HEK293 (cell line): ENCODE results near the gene ZNF217.

Experiments
- CTCF ChIA-PET: fragments of 350-600 bp; formaldehyde crosslinking; extraction: SDS; loops from one replicate; lab custom pipeline; 2021; ENCODE audit warnings: antibody characterized with exemption; lab: Yijun Ruan, JAX
- POLR2A ChIA-PET: fragments of 300-600 bp; formaldehyde crosslinking; extraction: SDS; loops from one replicate; lab custom pipeline; 2020; ENCODE audit warnings: antibody characterized with exemption, inconsistent platforms; lab: Yijun Ruan, JAX
- H3K27ac ChIP-seq: fragments of 200-500 bp; sonication (Bioruptor generic); 2 replicates; pipeline ENCODE4 v1.5.1; 2014; ENCODE audit warnings: low read depth, low read length, control low read depth, inconsistent platforms; ENCODE audit errors: extremely low read depth
- H3K36me3 ChIP-seq, 2 experiments: fragments of 200-500 bp in 1 of 2; sonication (Bioruptor generic) in 1 of 2; 1 replicate in 1 of 2; 2 replicates in 1 of 2; pipeline ENCODE4 v1.5.1; 2014 to 2017; ENCODE audit warnings: inconsistent platforms in 2 of 2, low read length in 2 of 2; ENCODE audit not compliant: control insufficient read depth in 2 of 2, insufficient read depth in 1 of 2
- H3K4me1 ChIP-seq: fragments of 200-500 bp; sonication (Bioruptor generic); 2 replicates; pipeline ENCODE4 v1.5.1; 2014; ENCODE audit warnings: mild to moderate bottlenecking, low read length, inconsistent platforms; ENCODE audit not compliant: control insufficient read depth, insufficient read depth
- H3K4me3 ChIP-seq: 2 replicates; pipeline ENCODE4 v1.5.1; 2011; ENCODE audit warnings: low read depth, mild to moderate bottlenecking, control low read depth, low read length, moderate library complexity
- H3K9me3 ChIP-seq: fragments of 200-500 bp; sonication (Bioruptor generic); 2 replicates; pipeline ENCODE4 v1.5.1; 2014; ENCODE audit warnings: low read depth, low read length, inconsistent platforms; ENCODE audit not compliant: control insufficient read depth, insufficient read depth
- GLI4 ChIP-seq: fragments of 450-650 bp; formaldehyde crosslinking; IDR thresholded peaks from 2 replicates; pipeline ENCODE4 v1.5.1; 2016; ENCODE audit warnings: missing biosample characterization, missing genetic modification characterization
- MYNN ChIP-seq: fragments of 450-650 bp; formaldehyde crosslinking; IDR thresholded peaks from 2 replicates; pipeline ENCODE4 v1.5.1; 2016; ENCODE audit warnings: missing biosample characterization, missing genetic modification characterization, borderline replicate concordance
- OSR2 ChIP-seq: fragments of 450-650 bp; formaldehyde crosslinking; IDR thresholded peaks from 2 replicates; pipeline ENCODE4 v1.5.1; 2016; ENCODE audit warnings: missing biosample characterization, missing genetic modification characterization
- ZFP3 ChIP-seq: fragments of 450-650 bp; formaldehyde crosslinking; IDR thresholded peaks from 2 replicates; pipeline ENCODE4 v1.5.1; 2016; ENCODE audit warnings: low read depth, missing biosample characterization, missing genetic modification characterization
- ZNF223 ChIP-seq: fragments of 450-650 bp; formaldehyde crosslinking; IDR thresholded peaks from 2 replicates; pipeline ENCODE4 v1.5.1; 2016; ENCODE audit warnings: missing biosample characterization, missing genetic modification characterization
- ZNF280C ChIP-seq: fragments of 450-650 bp; formaldehyde crosslinking; IDR thresholded peaks from 2 replicates; pipeline ENCODE4 v1.5.1; 2016; ENCODE audit warnings: missing biosample characterization, missing genetic modification characterization
- ZNF324 ChIP-seq: fragments of 450-650 bp; formaldehyde crosslinking; IDR thresholded peaks from 2 replicates; pipeline ENCODE4 v1.5.1; 2016; ENCODE audit warnings: missing biosample characterization, missing genetic modification characterization
- ZNF350 ChIP-seq: fragments of 450-650 bp; formaldehyde crosslinking; IDR thresholded peaks from 2 replicates; pipeline ENCODE4 v1.5.0; 2017; ENCODE audit warnings: missing biosample characterization, mild to moderate bottlenecking, missing genetic modification characterization
- ZNF354C ChIP-seq: fragments of 450-650 bp; formaldehyde crosslinking; IDR thresholded peaks from 2 replicates; pipeline ENCODE4 v1.5.1; 2016; ENCODE audit warnings: missing biosample characterization, missing genetic modification characterization, low read depth, borderline replicate concordance
- ZNF398 ChIP-seq: fragments of 450-650 bp; formaldehyde crosslinking; IDR thresholded peaks from 2 replicates; pipeline ENCODE4 v1.5.1; 2017; ENCODE audit warnings: missing biosample characterization, missing genetic modification characterization
- ZNF501 ChIP-seq: fragments of 450-650 bp; formaldehyde crosslinking; IDR thresholded peaks from 2 replicates; pipeline ENCODE4 v1.5.1; 2016; ENCODE audit warnings: missing biosample characterization, missing genetic modification characterization
- ZNF513 ChIP-seq: fragments of 450-650 bp; IDR thresholded peaks from 2 replicates; pipeline ENCODE4 v1.5.1; 2018; ENCODE audit warnings: missing biosample characterization, missing genetic modification characterization
- ZNF530 ChIP-seq: fragments of 450-650 bp; formaldehyde crosslinking; IDR thresholded peaks from 2 replicates; pipeline ENCODE4 v1.5.1; 2016; ENCODE audit warnings: low read depth, missing biosample characterization, missing genetic modification characterization
- ZNF555 ChIP-seq: fragments of 450-650 bp; formaldehyde crosslinking; conservative IDR thresholded peaks from 2 replicates; pipeline ENCODE4 v1.5.1; 2017; ENCODE audit warnings: missing biosample characterization, mild to moderate bottlenecking, missing genetic modification characterization, inconsistent platforms
- ZNF664 ChIP-seq: fragments of 450-650 bp; formaldehyde crosslinking; IDR thresholded peaks from 2 replicates; pipeline ENCODE4 v1.5.1; 2016; ENCODE audit warnings: missing biosample characterization, missing genetic modification characterization
- ZNF704 ChIP-seq: fragments of 450-650 bp; formaldehyde crosslinking; IDR thresholded peaks from 2 replicates; pipeline ENCODE4 v1.5.1; 2016; ENCODE audit warnings: missing biosample characterization, missing genetic modification characterization
- ZNF777 ChIP-seq: fragments of 450-650 bp; formaldehyde crosslinking; IDR thresholded peaks from 2 replicates; pipeline ENCODE4 v1.5.1; 2017; ENCODE audit warnings: missing biosample characterization, missing genetic modification characterization, borderline replicate concordance
- ZNF843 ChIP-seq: fragments of 450-650 bp; formaldehyde crosslinking; IDR thresholded peaks from 2 replicates; pipeline ENCODE4 v1.5.1; 2016; ENCODE audit warnings: missing biosample characterization, missing genetic modification characterization
- TF ChIP-seq, protein P1 (sequence below): fragments of 450-650 bp; formaldehyde crosslinking; conservative IDR thresholded peaks from 2 replicates; pipeline ENCODE4 v1.5.1; 2016; ENCODE audit warnings: low read depth, missing biosample characterization, missing genetic modification characterization
- TF ChIP-seq, protein P2 (sequence below): fragments of 450-650 bp; formaldehyde crosslinking; IDR thresholded peaks from 2 replicates; pipeline ENCODE4 v1.5.1; 2016; ENCODE audit warnings: missing biosample characterization, missing genetic modification characterization, borderline replicate concordance

ZNF217 gene

DNA sequence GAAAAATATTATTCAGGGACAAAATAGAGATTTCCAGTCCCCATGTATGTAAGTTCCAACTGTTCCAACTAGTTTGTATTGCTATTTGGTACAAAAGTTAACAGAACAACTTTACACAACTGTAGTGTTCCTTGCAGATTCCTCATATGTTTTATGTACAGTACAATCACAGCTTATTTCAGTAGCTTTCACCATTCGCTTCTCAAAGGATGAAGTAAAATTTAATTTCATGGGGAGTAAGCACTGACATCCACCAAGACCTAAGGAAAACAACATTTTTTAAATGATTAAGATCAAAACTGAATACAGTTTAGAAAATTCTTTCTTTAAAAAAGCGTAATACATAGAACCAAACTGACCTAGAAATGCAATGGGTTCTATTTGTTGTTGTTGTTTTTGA, 24.6 kb downstream of the ZNF217 start:
- Histone ChIP-seq H3K36me3 (peaks cover 30 to 73% of the 10 kb centered on the region in 2 experiments), H3K9me3 (no peaks in the 10 kb centered on the region), H3K4me1 (no peaks in the 10 kb centered on the region), H3K27ac (no peak overlapping the region), H3K4me3 (no peak overlapping the region)
- ChIA-PET CTCF (interaction anchor here (1.1 to 1.5 kb wide), 2 partner anchors 10 to 347 kb away, joined by 3 read pairs; no protein-coding TSS in a partner anchor), POLR2A (no interaction called here)
- TF ChIP-seq ZNF530 (no peak), ZFP3 (tag by site-specific recombination) (no peak), ZNF513 (no peak), MYNN (no peak), ZNF704 (no peak), ZNF324 (tag by site-specific recombination) (no peak), ZNF664 (tag by site-specific recombination) (no peak), ZNF280C (no peak), ZNF501 (tag by site-specific recombination) (no peak), ZNF350 (tag by site-specific recombination) (no peak), ZNF223 (tag by site-specific recombination) (no peak)
- TF ChIP-seq, protein P1, sequence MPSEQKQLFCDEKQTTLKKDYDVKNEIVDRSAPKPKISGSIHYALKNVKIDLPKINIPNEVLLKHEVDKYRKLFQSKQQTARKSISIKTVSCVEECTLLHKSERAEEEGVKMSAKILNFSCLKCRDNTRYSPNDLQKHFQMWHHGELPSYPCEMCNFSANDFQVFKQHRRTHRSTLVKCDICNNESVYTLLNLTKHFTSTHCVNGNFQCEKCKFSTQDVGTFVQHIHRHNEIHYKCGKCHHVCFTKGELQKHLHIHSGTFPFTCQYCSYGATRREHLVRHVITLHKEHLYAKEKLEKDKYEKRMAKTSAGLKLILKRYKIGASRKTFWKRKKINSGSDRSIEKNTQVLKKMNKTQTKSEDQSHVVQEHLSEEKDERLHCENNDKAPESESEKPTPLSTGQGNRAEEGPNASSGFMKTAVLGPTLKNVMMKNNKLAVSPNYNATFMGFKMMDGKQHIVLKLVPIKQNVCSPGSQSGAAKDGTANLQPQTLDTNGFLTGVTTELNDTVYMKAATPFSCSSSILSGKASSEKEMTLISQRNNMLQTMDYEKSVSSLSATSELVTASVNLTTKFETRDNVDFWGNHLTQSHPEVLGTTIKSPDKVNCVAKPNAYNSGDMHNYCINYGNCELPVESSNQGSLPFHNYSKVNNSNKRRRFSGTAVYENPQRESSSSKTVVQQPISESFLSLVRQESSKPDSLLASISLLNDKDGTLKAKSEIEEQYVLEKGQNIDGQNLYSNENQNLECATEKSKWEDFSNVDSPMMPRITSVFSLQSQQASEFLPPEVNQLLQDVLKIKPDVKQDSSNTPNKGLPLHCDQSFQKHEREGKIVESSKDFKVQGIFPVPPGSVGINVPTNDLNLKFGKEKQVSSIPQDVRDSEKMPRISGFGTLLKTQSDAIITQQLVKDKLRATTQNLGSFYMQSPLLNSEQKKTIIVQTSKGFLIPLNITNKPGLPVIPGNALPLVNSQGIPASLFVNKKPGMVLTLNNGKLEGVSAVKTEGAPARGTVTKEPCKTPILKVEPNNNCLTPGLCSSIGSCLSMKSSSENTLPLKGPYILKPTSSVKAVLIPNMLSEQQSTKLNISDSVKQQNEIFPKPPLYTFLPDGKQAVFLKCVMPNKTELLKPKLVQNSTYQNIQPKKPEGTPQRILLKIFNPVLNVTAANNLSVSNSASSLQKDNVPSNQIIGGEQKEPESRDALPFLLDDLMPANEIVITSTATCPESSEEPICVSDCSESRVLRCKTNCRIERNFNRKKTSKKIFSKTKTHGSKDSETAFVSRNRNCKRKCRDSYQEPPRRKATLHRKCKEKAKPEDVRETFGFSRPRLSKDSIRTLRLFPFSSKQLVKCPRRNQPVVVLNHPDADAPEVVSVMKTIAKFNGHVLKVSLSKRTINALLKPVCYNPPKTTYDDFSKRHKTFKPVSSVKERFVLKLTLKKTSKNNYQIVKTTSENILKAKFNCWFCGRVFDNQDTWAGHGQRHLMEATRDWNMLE (tag by site-specific recombination), result no peak

GRCh38 chr20:53568351-53568750, 25.3 kb downstream of the ZNF217 start:
- peaks cover 24 to 67% of the 10 kb centered on the region in 2 experiments for H3K36me3 ChIP-seq
- H3K4me1 ChIP-seq, result no peaks in the 10 kb centered on the region
- ChIA-PET CTCF (interaction anchor here (1.5 kb wide), 1 partner anchor 11 kb away, joined by 3 read pairs; no protein-coding TSS in a partner anchor), POLR2A (no interaction called here)
- H3K9me3 ChIP-seq, result no peaks in the 10 kb centered on the region
- no peak overlapping the region for H3K4me3 ChIP-seq
- H3K27ac ChIP-seq, result no peak overlapping the region
- TF ChIP-seq ZNF555 (tag by site-specific recombination) (no peak), ZNF354C (tag by site-specific recombination) (no peak), ZNF398 (tag by site-specific recombination) (no peak), ZNF843 (no peak), OSR2 (tag by site-specific recombination) (no peak), ZNF777 (tag by site-specific recombination) (no peak), GLI4 (tag by site-specific recombination) (no peak)
- TF ChIP-seq, protein P2, sequence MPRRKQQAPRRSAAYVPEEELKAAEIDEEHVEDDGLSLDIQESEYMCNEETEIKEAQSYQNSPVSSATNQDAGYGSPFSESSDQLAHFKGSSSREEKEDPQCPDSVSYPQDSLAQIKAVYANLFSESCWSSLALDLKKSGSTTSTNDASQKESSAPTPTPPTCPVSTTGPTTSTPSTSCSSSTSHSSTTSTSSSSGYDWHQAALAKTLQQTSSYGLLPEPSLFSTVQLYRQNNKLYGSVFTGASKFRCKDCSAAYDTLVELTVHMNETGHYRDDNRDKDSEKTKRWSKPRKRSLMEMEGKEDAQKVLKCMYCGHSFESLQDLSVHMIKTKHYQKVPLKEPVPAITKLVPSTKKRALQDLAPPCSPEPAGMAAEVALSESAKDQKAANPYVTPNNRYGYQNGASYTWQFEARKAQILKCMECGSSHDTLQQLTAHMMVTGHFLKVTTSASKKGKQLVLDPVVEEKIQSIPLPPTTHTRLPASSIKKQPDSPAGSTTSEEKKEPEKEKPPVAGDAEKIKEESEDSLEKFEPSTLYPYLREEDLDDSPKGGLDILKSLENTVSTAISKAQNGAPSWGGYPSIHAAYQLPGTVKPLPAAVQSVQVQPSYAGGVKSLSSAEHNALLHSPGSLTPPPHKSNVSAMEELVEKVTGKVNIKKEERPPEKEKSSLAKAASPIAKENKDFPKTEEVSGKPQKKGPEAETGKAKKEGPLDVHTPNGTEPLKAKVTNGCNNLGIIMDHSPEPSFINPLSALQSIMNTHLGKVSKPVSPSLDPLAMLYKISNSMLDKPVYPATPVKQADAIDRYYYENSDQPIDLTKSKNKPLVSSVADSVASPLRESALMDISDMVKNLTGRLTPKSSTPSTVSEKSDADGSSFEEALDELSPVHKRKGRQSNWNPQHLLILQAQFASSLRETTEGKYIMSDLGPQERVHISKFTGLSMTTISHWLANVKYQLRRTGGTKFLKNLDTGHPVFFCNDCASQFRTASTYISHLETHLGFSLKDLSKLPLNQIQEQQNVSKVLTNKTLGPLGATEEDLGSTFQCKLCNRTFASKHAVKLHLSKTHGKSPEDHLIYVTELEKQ (tag by site-specific recombination), result no peak
